Spinal cord (tissue), 10 donors: ENCODE results near the gene NBDY. TPM values are rescaled to one million over a fixed set of nuclear protein-coding genes. Genes with fewer than 3 reads are reported as not detected.

ENCODE experiments used
- DNase-seq, 6 donors: peaks; one replicate each; pipeline versions ENCODE4 v3.0.0 to v3.0.0-alpha.2; 2013 to 2015; ENCODE audit warnings: low spot score in 6 of 6, low read depth in 4 of 6
- H3K27ac ChIP-seq: one replicate; pipeline ENCODE4 v1.5.1; 2013; ENCODE audit warnings: low read depth, low read length, control low read depth
- H3K27me3 ChIP-seq: one replicate; pipeline ENCODE4 v1.6.1; 2013; ENCODE audit warnings: low read length; ENCODE audit not compliant: control insufficient read depth, insufficient read depth
- H3K36me3 ChIP-seq: one replicate; pipeline ENCODE4 v1.6.1; 2013; ENCODE audit warnings: low read length; ENCODE audit not compliant: control insufficient read depth, insufficient read depth
- H3K4me1 ChIP-seq: one replicate; pipeline ENCODE4 v1.6.1; 2013; ENCODE audit warnings: low read length; ENCODE audit not compliant: control insufficient read depth, insufficient read depth
- H3K4me3 ChIP-seq: one replicate; pipeline ENCODE4 v1.5.1; 2013; ENCODE audit warnings: low read depth, low read length, control low read depth
- H3K9me3 ChIP-seq: one replicate; pipeline ENCODE4 v1.6.1; 2013; ENCODE audit warnings: low read length; ENCODE audit not compliant: control insufficient read depth, insufficient read depth
- WGBS: methylation state at CpG from one replicate; pipeline ENCODE4 v1.1.5; 2013; ENCODE audit warnings: missing lambda C conversion rate; ENCODE audit not compliant: insufficient coverage; 5-methylcytosine and 5-hydroxymethylcytosine counted together
- polyA plus RNA-seq, 2 donors: library from polyadenylated mRNA; unstranded; fragments of 120-200 nt; gene quantifications; one replicate each; pipeline ENCODE4 v1.2.1, GENCODE V29; 2013; ENCODE audit not compliant: insufficient read length in 2 of 2
- total RNA-seq, 2 donors: library from RNA; depleted of rRNA in 1 of 2; stranded (reverse); fragments of 120-200 nt in 1 of 2; fragments of >200 nt in 1 of 2; gene quantifications; one replicate each; pipeline versions ENCODE4 v1.2.3 to v1.2.4, GENCODE V29; 2013 to 2014
- donor health status: healthy.

Gene NBDY
- total and polyA plus RNA-seq, 4 donors = 13.2 to 109 (median 62.1) TPM

DNA sequence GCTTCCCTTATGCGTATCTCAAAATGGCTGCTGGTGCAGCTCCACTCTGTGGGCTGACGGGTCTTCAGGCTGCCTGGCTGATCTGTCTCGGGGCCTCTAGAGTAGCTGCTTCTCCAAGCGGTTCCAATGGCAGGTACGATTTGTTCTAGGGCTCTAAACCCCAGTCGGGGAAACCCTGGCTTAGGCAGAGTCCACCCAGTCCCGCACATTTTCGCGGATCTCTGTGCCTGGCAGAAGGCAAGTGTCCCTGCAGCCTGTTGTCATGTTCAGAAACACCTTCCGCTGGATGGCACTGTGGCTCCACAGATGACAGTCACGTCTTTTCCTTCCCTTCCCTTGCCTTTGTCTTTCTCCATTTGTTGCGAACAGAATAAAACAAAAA lies 54.4 kb downstream of the NBDY start:
- Histone ChIP-seq H3K4me1 (peaks cover 21% of the 10 kb centered on the region), H3K4me3 (no peak overlapping the region), H3K27me3 (no peaks in the 10 kb centered on the region), H3K27ac (no peak overlapping the region), H3K9me3 (no peaks in the 10 kb centered on the region), H3K36me3 (peaks cover 11% of the 10 kb centered on the region)
- DNase-seq = peak in 3 of 6 donors; percentile 81 to 97 (median 86)
- WGBS = 36% methylated on average over 12 of the region's 12 CpGs

DNA sequence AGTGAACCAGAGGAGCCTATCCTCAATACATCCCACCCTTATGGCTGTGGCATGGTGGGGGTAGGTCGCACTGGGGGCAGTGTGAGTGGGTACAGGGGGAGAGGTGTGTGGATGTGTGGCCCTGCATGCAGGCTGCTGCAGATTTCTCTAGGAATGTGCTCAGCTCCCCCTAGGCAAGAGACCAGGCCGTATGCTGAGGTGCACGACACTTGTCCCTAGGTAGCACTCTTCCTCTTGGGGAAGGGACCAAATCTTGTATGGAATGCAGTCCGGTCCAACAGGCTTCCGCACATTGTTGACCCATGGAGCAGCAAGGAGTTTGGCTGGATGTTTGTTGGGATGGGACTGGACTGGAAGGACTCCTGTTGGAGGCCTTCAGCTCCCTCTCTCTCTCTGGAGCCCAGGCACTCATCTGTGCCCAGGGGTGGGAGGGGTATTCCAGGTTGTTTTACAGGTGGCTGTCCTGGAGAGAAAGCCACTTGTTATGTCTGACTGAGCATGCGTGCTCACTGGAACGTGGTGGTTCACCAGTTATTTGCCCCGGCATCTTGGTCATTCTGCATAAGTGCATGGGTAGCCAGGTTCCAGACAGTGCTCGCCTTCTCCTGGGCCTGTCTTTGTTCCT lies 55.1 kb downstream of the NBDY start:
- Histone ChIP-seq H3K27me3 (no peaks in the 10 kb centered on the region), H3K9me3 (no peaks in the 10 kb centered on the region), H3K36me3 (peaks cover 11% of the 10 kb centered on the region), H3K4me3 (no peak overlapping the region), H3K27ac (no peak overlapping the region), H3K4me1 (peaks cover 26% of the 10 kb centered on the region)
- 85% methylated on average over 8 of the region's 9 CpGs for WGBS
- DNase-seq = no peak

DNA sequence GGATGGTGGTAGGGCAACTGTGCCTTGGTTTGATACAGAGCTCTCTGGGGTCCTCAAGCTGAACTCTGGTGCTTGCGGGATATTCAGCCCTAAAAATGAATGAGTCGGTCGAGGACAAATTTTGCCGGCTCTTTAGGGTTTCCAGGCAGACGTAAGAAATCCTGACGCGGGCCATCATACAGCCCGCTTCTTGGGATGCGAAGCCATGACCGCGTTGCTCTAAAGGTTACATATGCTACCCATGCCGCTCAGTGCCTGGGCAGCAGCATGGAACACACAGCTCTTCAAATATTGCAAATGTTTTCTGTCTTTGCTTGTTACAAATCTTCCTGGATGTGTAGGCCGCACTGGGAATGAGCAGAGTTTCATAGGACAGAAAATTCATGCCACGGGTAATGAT lies 55.6 kb downstream of the NBDY start:
- 94% methylated on average over 14 of the region's 14 CpGs for WGBS

DNA sequence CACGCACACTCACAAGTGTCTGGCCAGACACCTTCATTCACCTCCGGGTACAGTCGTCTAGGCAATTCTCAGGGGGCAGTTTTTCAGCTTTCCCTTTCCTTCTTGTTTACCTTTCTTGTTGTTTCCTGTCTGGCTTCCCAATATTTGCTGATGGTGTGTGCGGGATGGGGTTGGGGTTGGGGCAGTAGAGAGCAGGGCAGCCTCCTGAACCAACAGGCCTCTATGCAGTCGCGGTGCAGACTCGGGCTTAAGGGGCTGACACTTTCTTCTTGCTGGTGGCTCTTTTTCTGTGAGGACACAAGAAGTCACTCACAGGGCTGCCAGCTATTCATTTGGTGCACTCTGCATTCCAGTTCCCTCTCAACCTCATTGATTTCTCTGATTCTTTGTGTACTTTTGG lies 56.4 kb downstream of the NBDY start:
- no peaks in the 10 kb centered on the region for H3K27me3 ChIP-seq
- no peak overlapping the region for H3K27ac ChIP-seq
- DNase-seq = no peak
- WGBS = 72% methylated on average over 5 of the region's 7 CpGs
- no peaks in the 10 kb centered on the region for H3K9me3 ChIP-seq
- H3K4me3 ChIP-seq = no peak overlapping the region
- peaks cover 29% of the 10 kb centered on the region for H3K4me1 ChIP-seq
- H3K36me3 ChIP-seq = peaks cover 11% of the 10 kb centered on the region

More for the DNA sequence above, 55.6 kb downstream of the NBDY start:
- Histone ChIP-seq H3K36me3 (peaks cover 11% of the 10 kb centered on the region), H3K9me3 (no peaks in the 10 kb centered on the region), H3K4me1 (peaks cover 29% of the 10 kb centered on the region), H3K27me3 (no peaks in the 10 kb centered on the region), H3K27ac (no peak overlapping the region), H3K4me3 (no peak overlapping the region)
- no peak for DNase-seq

DNA sequence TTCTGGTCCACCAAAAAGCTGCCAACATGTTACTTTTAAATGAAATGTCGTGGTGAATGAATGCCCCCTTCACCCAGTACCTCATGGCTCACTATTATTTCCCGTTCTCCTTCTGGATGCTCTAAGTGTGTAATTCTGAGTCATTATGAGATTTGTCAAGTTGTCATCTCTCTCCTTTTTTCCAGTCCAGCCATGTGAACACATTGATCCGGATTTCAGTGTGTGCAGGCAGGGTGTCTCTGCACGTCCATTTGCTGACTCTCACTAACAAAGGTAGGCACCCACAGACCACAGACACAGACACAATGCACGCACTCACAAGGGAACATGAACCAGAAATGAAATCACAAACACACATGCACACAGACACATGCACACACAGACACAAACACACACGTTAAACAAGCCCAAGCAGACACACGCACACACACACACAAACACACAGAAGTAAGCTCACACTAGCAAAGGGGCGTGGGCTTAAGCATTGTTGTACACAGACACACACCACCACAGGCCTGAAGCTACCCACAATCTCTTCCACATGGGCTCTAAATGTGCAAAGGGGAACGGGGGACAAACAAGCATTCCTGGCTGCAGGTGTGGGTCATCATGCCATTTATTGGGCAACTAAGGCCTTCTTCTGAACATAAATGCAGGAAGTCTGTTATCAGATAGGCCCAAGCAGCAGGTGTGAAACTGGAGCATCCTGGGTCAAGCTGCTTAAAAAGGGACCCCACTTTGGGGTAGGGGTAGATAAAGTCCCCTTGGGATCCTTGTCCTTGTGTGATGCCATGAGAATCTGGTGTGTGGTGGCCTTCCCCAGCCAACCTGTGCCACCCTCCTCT lies 58.1 kb downstream of the NBDY start:
- Histone ChIP-seq H3K27ac (no peak overlapping the region), H3K4me1 (peaks cover 32% of the 10 kb centered on the region), H3K27me3 (no peaks in the 10 kb centered on the region), H3K4me3 (no peak overlapping the region), H3K36me3 (peaks cover 11% of the 10 kb centered on the region), H3K9me3 (no peaks in the 10 kb centered on the region)
- no peak for DNase-seq
- 82% methylated on average over 6 of the region's 9 CpGs for WGBS

DNA sequence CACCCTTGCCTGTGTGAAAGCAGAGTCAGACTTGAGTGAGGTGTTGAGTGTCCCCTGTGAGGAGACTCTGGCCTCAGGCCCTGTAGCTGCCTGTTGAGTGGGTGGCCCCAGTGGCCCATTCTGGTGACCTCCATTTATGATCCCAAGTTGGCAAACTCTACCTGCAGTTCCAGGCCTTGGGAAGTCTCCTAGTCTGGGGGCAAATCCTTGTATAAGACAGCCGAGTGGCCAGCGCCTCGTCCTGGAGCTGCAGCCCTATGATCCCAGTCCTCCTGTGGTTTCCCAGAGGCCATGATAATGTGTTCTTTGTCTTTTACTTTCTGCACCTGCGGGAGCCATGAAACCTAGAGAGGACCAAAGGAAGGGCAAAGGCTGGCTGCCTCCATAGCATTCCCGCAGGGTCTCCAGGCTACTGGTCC lies 58.7 kb downstream of the NBDY start:
- Histone ChIP-seq H3K4me3 (no peak overlapping the region), H3K27ac (no peak overlapping the region)
- no peak for DNase-seq

DNA sequence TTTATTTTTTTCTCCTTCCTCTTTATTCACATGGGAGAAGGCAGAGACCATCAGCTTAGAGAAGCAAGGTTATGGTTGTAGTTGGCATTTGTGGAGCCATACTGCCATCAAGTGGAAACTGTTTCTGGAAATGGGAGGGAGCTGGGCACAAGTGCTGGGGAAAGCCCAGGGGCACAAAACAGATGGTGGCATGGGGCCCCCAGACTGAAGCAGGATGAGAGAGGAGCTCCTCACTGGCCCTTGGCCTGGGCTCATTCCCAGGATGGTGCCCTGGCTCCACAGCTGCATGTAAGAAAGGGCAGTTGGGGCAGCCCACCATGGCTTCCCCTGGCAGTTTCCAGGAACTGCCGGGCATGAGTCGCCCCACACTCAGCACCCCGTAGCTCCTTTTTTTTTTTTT lies 59.2 kb downstream of the NBDY start:
- H3K27me3 ChIP-seq = no peaks in the 10 kb centered on the region
- H3K4me1 ChIP-seq = peaks cover 28% of the 10 kb centered on the region
- peak overlapping the region; percentile 71 for H3K27ac ChIP-seq
- H3K36me3 ChIP-seq = peaks cover 9% of the 10 kb centered on the region
- peak in 1 of 6 donors; percentile 89 for DNase-seq
- WGBS = 56% methylated on average over 3 of the region's 3 CpGs
- peak overlapping the region; percentile 9 for H3K4me3 ChIP-seq
- H3K9me3 ChIP-seq = no peaks in the 10 kb centered on the region

More for the DNA sequence above, 58.7 kb downstream of the NBDY start:
- Histone ChIP-seq H3K36me3 (peaks cover 11% of the 10 kb centered on the region), H3K4me1 (peaks cover 32% of the 10 kb centered on the region), H3K9me3 (no peaks in the 10 kb centered on the region), H3K27me3 (no peaks in the 10 kb centered on the region)
- WGBS = 68% methylated on average over 5 of the region's 5 CpGs

DNA sequence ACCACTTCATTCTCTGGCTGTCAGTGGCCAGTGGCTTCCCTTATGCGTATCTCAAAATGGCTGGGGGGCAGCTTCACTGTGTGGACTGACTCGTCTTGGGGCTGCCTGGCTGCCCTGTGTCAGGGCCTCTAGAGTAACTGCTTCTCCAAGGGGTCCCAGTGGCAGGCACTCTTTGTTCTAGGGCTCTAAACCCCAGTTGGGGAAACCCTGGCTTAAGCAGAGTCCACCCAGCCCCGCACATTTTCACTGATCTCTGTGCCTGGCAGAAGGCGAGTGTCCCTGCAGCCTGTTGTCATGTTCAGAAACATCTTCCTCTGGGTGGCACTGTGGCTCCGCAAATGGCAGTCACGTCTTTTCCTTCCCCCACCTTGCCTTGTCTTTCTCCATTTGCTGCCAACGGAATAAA lies 59.7 kb downstream of the NBDY start:
- Histone ChIP-seq H3K9me3 (no peaks in the 10 kb centered on the region), H3K4me1 (peaks cover 27% of the 10 kb centered on the region), H3K36me3 (peaks cover 6% of the 10 kb centered on the region), H3K27me3 (no peaks in the 10 kb centered on the region), H3K4me3 (peak overlapping the region; percentile 9), H3K27ac (peak overlapping the region; percentile 71)
- DNase-seq = peak in 2 of 6 donors; percentile 65 to 83
- 81% methylated on average over 7 of the region's 7 CpGs for WGBS

DNA sequence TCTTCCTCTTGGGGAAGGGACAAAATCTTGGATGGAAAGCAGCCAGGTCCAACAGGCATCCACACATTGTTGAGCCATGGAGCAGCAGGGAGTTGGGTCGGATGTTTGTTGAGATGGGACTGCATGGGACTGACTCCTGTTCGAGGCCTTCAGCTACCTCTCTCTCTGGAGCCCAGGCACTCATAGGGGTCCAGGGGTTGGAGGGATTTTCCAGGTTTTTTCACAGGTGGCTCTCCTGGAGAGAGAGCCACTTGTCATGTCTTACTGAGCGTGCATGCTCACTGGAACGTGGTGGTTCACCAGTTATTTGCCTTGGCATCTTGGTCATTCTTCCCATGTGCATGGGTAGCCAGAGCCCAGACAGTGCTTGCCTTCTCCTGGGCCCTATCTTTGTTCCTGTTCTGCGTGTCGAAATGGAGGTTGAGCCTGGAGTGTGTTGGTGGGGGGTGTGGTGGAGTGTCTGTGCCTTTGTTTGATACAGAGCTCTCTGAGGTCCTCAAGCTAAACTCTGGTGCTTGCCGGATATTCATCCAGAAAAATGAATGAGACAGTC lies 60.6 kb downstream of the NBDY start:
- Histone ChIP-seq H3K36me3 (peaks cover 4% of the 10 kb centered on the region), H3K4me1 (peaks cover 25% of the 10 kb centered on the region), H3K27ac (no peak overlapping the region), H3K27me3 (no peaks in the 10 kb centered on the region), H3K9me3 (no peaks in the 10 kb centered on the region), H3K4me3 (no peak overlapping the region)
- WGBS = 79% methylated on average over 7 of the region's 7 CpGs
- DNase-seq = no peak
